HepG2 (cell line): ENCODE results near the gene PRKACA. TPM values are rescaled to one million over a fixed set of nuclear protein-coding genes. Genes with fewer than 3 reads are reported as not detected.

Experiments
- ATF3 ChIP-seq: sonication (generic); formaldehyde crosslinking; IDR thresholded peaks from 2 replicates; pipeline ENCODE4 v1.4.0; 2020; ENCODE audit warnings: missing genetic modification reagents
- CEBPB ChIP-seq: IDR thresholded peaks from 2 replicates; pipeline ENCODE4 v1.6.1; 2011; ENCODE audit warnings: low read depth, low read length, improper control_type of control experiment, borderline replicate concordance
- HDAC1 ChIP-seq: sonication (generic); formaldehyde crosslinking; IDR thresholded peaks from 2 replicates; pipeline ENCODE4 v1.5.1; 2020; ENCODE audit warnings: mild to moderate bottlenecking, missing genetic modification reagents
- KDM5B ChIP-seq: sonication (generic); formaldehyde crosslinking; IDR thresholded peaks from 2 replicates; pipeline ENCODE4 v1.4.0; 2020; ENCODE audit warnings: missing genetic modification reagents, mild to moderate bottlenecking, borderline replicate concordance
- PHF21A ChIP-seq: sonication (generic); formaldehyde crosslinking; IDR thresholded peaks from 2 replicates; pipeline ENCODE4 v1.5.0; 2020; ENCODE audit warnings: mild to moderate bottlenecking, missing genetic modification reagents
- ZBTB10 ChIP-seq: sonication (generic); formaldehyde crosslinking; IDR thresholded peaks from 2 replicates; pipeline ENCODE4 v1.4.0; 2020; ENCODE audit warnings: missing genetic modification reagents, borderline replicate concordance
- ZNF180 ChIP-seq: sonication (generic); formaldehyde crosslinking; IDR thresholded peaks from 2 replicates; pipeline ENCODE4 v1.4.0; 2020; ENCODE audit warnings: low read depth, missing genetic modification reagents, borderline replicate concordance
- ZNF281 ChIP-seq: sonication (generic); formaldehyde crosslinking; IDR thresholded peaks from 2 replicates; pipeline ENCODE4 v1.4.0; 2020; ENCODE audit warnings: missing genetic modification reagents, borderline replicate concordance
- ZNF703 ChIP-seq: sonication (generic); formaldehyde crosslinking; IDR thresholded peaks from 2 replicates; pipeline ENCODE4 v1.5.1; 2020; ENCODE audit warnings: missing genetic modification reagents, mild to moderate bottlenecking, moderate library complexity, borderline replicate concordance
- polyA plus RNA-seq, 8 experiments: library from polyadenylated mRNA; depleted of rRNA in 3 of 8; stranded (reverse) in 7 of 8; unstranded in 1 of 8; fragments of >200 nt; fragmentation: Illumina TruSeq in 4 of 8; extraction: Trizol in 4 of 8; gene quantifications; 2 replicates each; pipeline versions ENCODE4 v1.2.1 to v1.2.3, GENCODE V29; 2011 to 2016; ENCODE audit warnings: low read depth in 4 of 8, missing spikeins in 1 of 8, mixed read lengths in 1 of 8; ENCODE audit not compliant: insufficient read depth in 1 of 8
- total RNA-seq, 5 experiments: library from RNA; depleted of rRNA; stranded (reverse); fragments of >200 nt; fragmentation: Illumina TruSeq; extraction: Trizol; gene quantifications; 2 replicates each; pipeline ENCODE4 v1.2.3, GENCODE V29; 2016; ENCODE audit warnings: low read depth in 1 of 5
- TF ChIP-seq, protein P1 (sequence below): sonication (generic); formaldehyde crosslinking; IDR thresholded peaks from 2 replicates; pipeline ENCODE4 v1.5.0; 2020; ENCODE audit warnings: mild to moderate bottlenecking, missing genetic modification reagents, borderline replicate concordance
- TF ChIP-seq, protein P2 (sequence below): sonication (generic); formaldehyde crosslinking; IDR thresholded peaks from 2 replicates; pipeline ENCODE4 v1.8.1; 2022; ENCODE audit warnings: low read depth, mild to moderate bottlenecking, missing genetic modification reagents

Gene PRKACA
- total and polyA plus RNA-seq, 2 of the 13 experiments (the other 11 are each of a cell fraction or from before 2014, with no cell fraction given): 11.0 to 18.2 TPM

- TF ChIP-seq ATF3 (CRISPR knock-in tag) (0 out of 2 replicates have a peak, but pooled peaks have one; percentile 28), ZNF703 (CRISPR knock-in tag) (no peak), ZBTB10 (CRISPR knock-in tag) (peak; percentile 30; the same call in 1 of the 2 replicates), PHF21A (CRISPR knock-in tag) (peak; percentile 35; the same call in 1 of the 2 replicates), HDAC1 (peak; percentile 42; the same call in 1 of the 2 replicates), ZNF180 (CRISPR knock-in tag) (no peak), CEBPB (no peak), KDM5B (peak; percentile 57; the same call in 1 of the 2 replicates), ZNF281 (CRISPR knock-in tag) (peak; percentile 62; the same call in 1 of the 2 replicates)
- TF ChIP-seq, protein P1, sequence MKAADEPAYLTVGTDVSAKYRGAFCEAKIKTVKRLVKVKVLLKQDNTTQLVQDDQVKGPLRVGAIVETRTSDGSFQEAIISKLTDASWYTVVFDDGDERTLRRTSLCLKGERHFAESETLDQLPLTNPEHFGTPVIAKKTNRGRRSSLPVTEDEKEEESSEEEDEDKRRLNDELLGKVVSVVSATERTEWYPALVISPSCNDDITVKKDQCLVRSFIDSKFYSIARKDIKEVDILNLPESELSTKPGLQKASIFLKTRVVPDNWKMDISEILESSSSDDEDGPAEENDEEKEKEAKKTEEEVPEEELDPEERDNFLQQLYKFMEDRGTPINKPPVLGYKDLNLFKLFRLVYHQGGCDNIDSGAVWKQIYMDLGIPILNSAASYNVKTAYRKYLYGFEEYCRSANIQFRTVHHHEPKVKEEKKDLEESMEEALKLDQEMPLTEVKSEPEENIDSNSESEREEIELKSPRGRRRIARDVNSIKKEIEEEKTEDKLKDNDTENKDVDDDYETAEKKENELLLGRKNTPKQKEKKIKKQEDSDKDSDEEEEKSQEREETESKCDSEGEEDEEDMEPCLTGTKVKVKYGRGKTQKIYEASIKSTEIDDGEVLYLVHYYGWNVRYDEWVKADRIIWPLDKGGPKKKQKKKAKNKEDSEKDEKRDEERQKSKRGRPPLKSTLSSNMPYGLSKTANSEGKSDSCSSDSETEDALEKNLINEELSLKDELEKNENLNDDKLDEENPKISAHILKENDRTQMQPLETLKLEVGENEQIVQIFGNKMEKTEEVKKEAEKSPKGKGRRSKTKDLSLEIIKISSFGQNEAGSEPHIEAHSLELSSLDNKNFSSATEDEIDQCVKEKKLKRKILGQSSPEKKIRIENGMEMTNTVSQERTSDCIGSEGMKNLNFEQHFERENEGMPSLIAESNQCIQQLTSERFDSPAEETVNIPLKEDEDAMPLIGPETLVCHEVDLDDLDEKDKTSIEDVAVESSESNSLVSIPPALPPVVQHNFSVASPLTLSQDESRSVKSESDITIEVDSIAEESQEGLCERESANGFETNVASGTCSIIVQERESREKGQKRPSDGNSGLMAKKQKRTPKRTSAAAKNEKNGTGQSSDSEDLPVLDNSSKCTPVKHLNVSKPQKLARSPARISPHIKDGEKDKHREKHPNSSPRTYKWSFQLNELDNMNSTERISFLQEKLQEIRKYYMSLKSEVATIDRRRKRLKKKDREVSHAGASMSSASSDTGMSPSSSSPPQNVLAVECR (CRISPR knock-in tag): peak; percentile 15; the same call in 1 of the 2 replicates
- TF ChIP-seq, protein P2, sequence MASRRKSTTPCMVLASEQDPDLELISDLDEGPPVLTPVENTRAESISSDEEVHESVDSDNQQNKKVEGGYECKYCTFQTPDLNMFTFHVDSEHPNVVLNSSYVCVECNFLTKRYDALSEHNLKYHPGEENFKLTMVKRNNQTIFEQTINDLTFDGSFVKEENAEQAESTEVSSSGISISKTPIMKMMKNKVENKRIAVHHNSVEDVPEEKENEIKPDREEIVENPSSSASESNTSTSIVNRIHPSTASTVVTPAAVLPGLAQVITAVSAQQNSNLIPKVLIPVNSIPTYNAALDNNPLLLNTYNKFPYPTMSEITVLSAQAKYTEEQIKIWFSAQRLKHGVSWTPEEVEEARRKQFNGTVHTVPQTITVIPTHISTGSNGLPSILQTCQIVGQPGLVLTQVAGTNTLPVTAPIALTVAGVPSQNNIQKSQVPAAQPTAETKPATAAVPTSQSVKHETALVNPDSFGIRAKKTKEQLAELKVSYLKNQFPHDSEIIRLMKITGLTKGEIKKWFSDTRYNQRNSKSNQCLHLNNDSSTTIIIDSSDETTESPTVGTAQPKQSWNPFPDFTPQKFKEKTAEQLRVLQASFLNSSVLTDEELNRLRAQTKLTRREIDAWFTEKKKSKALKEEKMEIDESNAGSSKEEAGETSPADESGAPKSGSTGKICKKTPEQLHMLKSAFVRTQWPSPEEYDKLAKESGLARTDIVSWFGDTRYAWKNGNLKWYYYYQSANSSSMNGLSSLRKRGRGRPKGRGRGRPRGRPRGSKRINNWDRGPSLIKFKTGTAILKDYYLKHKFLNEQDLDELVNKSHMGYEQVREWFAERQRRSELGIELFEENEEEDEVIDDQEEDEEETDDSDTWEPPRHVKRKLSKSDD (CRISPR knock-in tag): 0 out of 2 replicates have a peak, but pooled peaks have one; percentile 25
Measured at GRCh38 chr19:14073925-14074838, 43.4 kb downstream of the PRKACA start (continued).
